Islet of Langerhans (tissue), 1 donor: Measurements from ENCODE around the gene AP1S2.
"Not testable (repeated sequence)": the region's sequence is repeated elsewhere in the genome, so short reads cannot be mapped to it uniquely, and the experiment has no call there.

Source experiments
- FAIRE-seq: peaks from one replicate; lab custom pipeline; 2011; peaks lifted over from hg19 to GRCh38; lab: Jason Lieb, UNC

The AP1S2 gene

GRCh38 chrX:15854080-15854655 lies 445 bp downstream of the AP1S2 start:
- FAIRE-seq = no peak

GRCh38 chrX:15853586-15854079 lies 980 bp downstream of the AP1S2 start:
- FAIRE-seq = no peak

GRCh38 chrX:15849555-15849954 lies 5.1 kb downstream of the AP1S2 start:
- no peak for FAIRE-seq

- no peak for FAIRE-seq
Measured at GRCh38 chrX:15848576-15848975, 6.0 kb downstream of the AP1S2 start.

- FAIRE-seq = no peak
Measured at GRCh38 chrX:15843960-15844359, 10.7 kb downstream of the AP1S2 start.

GRCh38 chrX:15841853-15842516 lies 12.6 kb downstream of the AP1S2 start:
- FAIRE-seq = no peak

GRCh38 chrX:15838017-15838416 lies 16.6 kb downstream of the AP1S2 start:
- no peak for FAIRE-seq

- FAIRE-seq = no peak
Measured at GRCh38 chrX:15834827-15835595, 19.6 kb downstream of the AP1S2 start.

- FAIRE-seq = no peak
Measured at GRCh38 chrX:15834053-15834452, 20.6 kb downstream of the AP1S2 start.

GRCh38 chrX:15831347-15831746 lies 23.3 kb downstream of the AP1S2 start:
- FAIRE-seq = not testable (repeated sequence)

- FAIRE-seq = no peak
Measured at GRCh38 chrX:15829217-15829616, 25.4 kb downstream of the AP1S2 start.

GRCh38 chrX:15825936-15826335 lies 28.7 kb downstream of the AP1S2 start:
- FAIRE-seq = no peak

- FAIRE-seq = no peak
Measured at GRCh38 chrX:15822922-15823321, 31.7 kb downstream of the AP1S2 start.

- no peak for FAIRE-seq
Measured at GRCh38 chrX:15820106-15821073, 34.2 kb downstream of the AP1S2 start.

GRCh38 chrX:15816886-15817285 lies 37.7 kb downstream of the AP1S2 start:
- no peak for FAIRE-seq

GRCh38 chrX:15816438-15816809 lies 38.2 kb downstream of the AP1S2 start:
- no peak for FAIRE-seq

- FAIRE-seq = no peak
Measured at GRCh38 chrX:15815779-15816437, 38.7 kb downstream of the AP1S2 start.

- FAIRE-seq = no peak
Measured at GRCh38 chrX:15814771-15815365, 39.7 kb downstream of the AP1S2 start.

- FAIRE-seq = no peak
Measured at GRCh38 chrX:15813416-15813815, 41.2 kb downstream of the AP1S2 start.

GRCh38 chrX:15812192-15812938 lies 42.2 kb downstream of the AP1S2 start:
- no peak for FAIRE-seq

GRCh38 chrX:15808254-15808653 lies 46.4 kb downstream of the AP1S2 start:
- no peak for FAIRE-seq
